Common myeloid progenitor, CD34-positive (primary cell): ENCODE data around the gene DNAH3.

ENCODE experiments used
- CTCF ChIA-PET: fragments of 350-600 bp; sonication (Branson Sonifier 250); formaldehyde crosslinking; loops from one replicate; lab custom pipeline; 2021; ENCODE audit warnings: antibody characterized with exemption; lab: Charles Lee
- POLR2A ChIA-PET: fragments of 350-600 bp; sonication (Branson Sonifier 250); formaldehyde crosslinking; loops from one replicate; lab custom pipeline; 2021; ENCODE audit warnings: antibody characterized with exemption; lab: Charles Lee
- DNase-seq, 3 donors: peaks; one replicate each; pipeline versions ENCODE4 v3.0.0 to v3.0.0-alpha.2; 2013
- H3K27ac ChIP-seq, 2 experiments: 1 replicate in 1 of 2; 2 replicates in 1 of 2; pipeline ENCODE4 v1.7.0; 2013; ENCODE audit warnings: inconsistent platforms in 2 of 2, low read length in 2 of 2, mild to moderate bottlenecking in 2 of 2, low read depth in 1 of 2, moderate library complexity in 1 of 2; ENCODE audit not compliant: severe bottlenecking in 2 of 2, insufficient read depth in 1 of 2, poor library complexity in 1 of 2
- H3K27me3 ChIP-seq, 5 experiments: replicated peaks in 2 of 5; 1 replicate in 3 of 5; 2 replicates in 2 of 5; pipeline versions ENCODE4 v1.6.1 to v1.7.0; 2013; ENCODE audit warnings: low read length in 4 of 5, mild to moderate bottlenecking in 2 of 5, moderate library complexity in 2 of 5, inconsistent platforms in 1 of 5; ENCODE audit not compliant: insufficient read depth in 5 of 5, control insufficient read depth in 4 of 5
- H3K36me3 ChIP-seq, 4 experiments: 1 replicate in 2 of 4; 2 replicates in 2 of 4; pipeline versions ENCODE4 v1.6.1 to v1.7.0; 2013; ENCODE audit warnings: low read length in 3 of 4, control low read depth in 1 of 4, mild to moderate bottlenecking in 1 of 4; ENCODE audit not compliant: control insufficient read depth in 4 of 4, insufficient read depth in 4 of 4
- H3K4me1 ChIP-seq, 4 experiments: 1 replicate in 3 of 4; 2 replicates in 1 of 4; pipeline versions ENCODE4 v1.6.1 to v1.7.1; 2013; ENCODE audit warnings: low read length in 3 of 4, mild to moderate bottlenecking in 3 of 4, control low read depth in 1 of 4, inconsistent platforms in 1 of 4, moderate library complexity in 1 of 4; ENCODE audit not compliant: control insufficient read depth in 4 of 4, insufficient read depth in 4 of 4; ENCODE audit errors: control extremely low read depth in 1 of 4
- H3K4me3 ChIP-seq, 7 experiments: 1 replicate in 4 of 7; 2 replicates in 3 of 7; pipeline versions ENCODE4 v1.5.1 to v1.7.0; 2013; ENCODE audit warnings: mild to moderate bottlenecking in 7 of 7, low read length in 6 of 7, moderate library complexity in 6 of 7, inconsistent platforms in 2 of 7, low read depth in 2 of 7, control low read depth in 1 of 7; ENCODE audit not compliant: insufficient read depth in 4 of 7, control insufficient read depth in 1 of 7; ENCODE audit errors: extremely low read depth in 1 of 7
- H3K9me3 ChIP-seq, 5 experiments: 1 replicate in 4 of 5; 2 replicates in 1 of 5; pipeline versions ENCODE4 v1.6.1 to v1.7.1; 2013; ENCODE audit warnings: low read length in 4 of 5, mild to moderate bottlenecking in 2 of 5, inconsistent platforms in 1 of 5, low read depth in 1 of 5, moderate library complexity in 1 of 5; ENCODE audit not compliant: control insufficient read depth in 4 of 5, insufficient read depth in 2 of 5; ENCODE audit errors: control extremely low read depth in 1 of 5
- WGBS: methylation state at CpG from one replicate; pipeline ENCODE4 v1.1.5; 2013; ENCODE audit not compliant: insufficient coverage; 5-methylcytosine and 5-hydroxymethylcytosine counted together

The DNAH3 gene

GRCh38 chr16:20899477-20900298, 251.0 kb downstream of the DNAH3 start:
- no peaks in the 10 kb centered on the region for H3K27me3 ChIP-seq
- DNase-seq = peak; percentile 19 to 76 (median 70)
- POLR2A ChIA-PET = interaction anchor here (0.6 to 0.9 kb wide), 5 partner anchors 10 to 184 kb away, joined by 3 to 7 read pairs (median 4); partner anchors contain the start of gene THUMPD1
- CTCF ChIA-PET = interaction anchor here (0.7 to 2.8 kb wide), 8 partner anchors 10 to 1250 kb away, joined by 3 to 13 read pairs (median 4); no protein-coding TSS in a partner anchor
- H3K9me3 ChIP-seq = no peaks in the 10 kb centered on the region
- WGBS = 1% methylated on average over 10 of the region's 23 CpGs
- H3K27ac ChIP-seq = peak overlapping the region; percentile 33 to 97
- peaks cover 4 to 24% (median 11%) of the 10 kb centered on the region in 4 experiments for H3K36me3 ChIP-seq
- peak overlapping the region; percentile 32 to 93 (median 85) for H3K4me3 ChIP-seq
- H3K4me1 ChIP-seq = peaks cover 29 to 66% (median 53%) of the 10 kb centered on the region in 4 experiments

DNA sequence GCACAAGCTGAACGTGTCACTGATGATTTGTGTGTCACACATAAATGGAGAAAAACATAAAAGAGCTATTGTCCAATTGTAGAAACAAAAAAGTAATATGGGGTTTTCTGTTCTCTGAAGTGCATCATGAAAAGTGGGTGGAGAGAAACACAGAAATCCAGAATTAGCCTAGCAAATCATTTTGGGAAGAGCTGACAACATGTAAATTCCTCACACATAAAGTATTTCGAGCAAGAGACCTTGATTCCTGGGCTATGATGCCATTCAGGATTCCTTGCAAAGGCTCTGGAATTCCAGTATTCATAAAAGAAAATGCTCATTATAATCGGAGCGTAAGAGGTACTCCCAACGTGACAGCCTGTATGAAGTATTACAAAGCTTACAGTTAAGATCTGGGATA, 251.6 kb downstream of the DNAH3 start:
- Histone ChIP-seq H3K27ac (peak overlapping the region in 1 of 2 experiments; percentile 78), H3K36me3 (peaks cover 4 to 30% (median 14%) of the 10 kb centered on the region in 4 experiments), H3K9me3 (no peaks in the 10 kb centered on the region), H3K27me3 (no peaks in the 10 kb centered on the region), H3K4me1 (peaks cover 26 to 61% (median 47%) of the 10 kb centered on the region in 4 experiments), H3K4me3 (peak overlapping the region in 5 of 7 experiments; percentile 79 to 93 (median 87))
- ChIA-PET POLR2A (interaction anchor here (0.7 kb wide), 1 partner anchor 185 kb away, joined by 3 read pairs; no protein-coding TSS in a partner anchor), CTCF (interaction anchor here (1.4 to 2.8 kb wide), 3 partner anchors 9 to 49 kb away, joined by 6 to 13 read pairs (median 6); no protein-coding TSS in a partner anchor)
- DNase-seq = no peak
- WGBS = 40% methylated on average over 4 of the region's 5 CpGs

- POLR2A ChIA-PET = no interaction called here
- CTCF ChIA-PET = interaction anchor here (1.3 to 2.8 kb wide), 3 partner anchors 10 to 48 kb away, joined by 4 to 13 read pairs (median 6); no protein-coding TSS in a partner anchor
- H3K27me3 ChIP-seq = no peaks in the 10 kb centered on the region
- WGBS = 93% methylated on average over 2 of the region's 3 CpGs
- peaks cover 15 to 49% (median 36%) of the 10 kb centered on the region in 4 experiments for H3K4me1 ChIP-seq
- no peak for DNase-seq
- peak overlapping the region in 1 of 7 experiments; percentile 88 for H3K4me3 ChIP-seq
- H3K27ac ChIP-seq = no peak overlapping the region
- H3K9me3 ChIP-seq = no peaks in the 10 kb centered on the region
- H3K36me3 ChIP-seq = peaks cover 8 to 39% (median 19%) of the 10 kb centered on the region in 4 experiments
Observed at GRCh38 chr16:20897922-20898321, 252.7 kb downstream of the DNAH3 start.

- POLR2A ChIA-PET = no interaction called here
- Histone ChIP-seq H3K36me3 (peaks cover 8 to 38% (median 21%) of the 10 kb centered on the region in 4 experiments), H3K4me1 (peaks cover 10 to 44% (median 30%) of the 10 kb centered on the region in 4 experiments)
Observed at GRCh38 chr16:20897253-20897897, 253.3 kb downstream of the DNAH3 start.

GRCh38 chr16:20894388-20894787, 256.3 kb downstream of the DNAH3 start:
- H3K4me1 ChIP-seq = peaks cover 3 to 24% (median 10%) of the 10 kb centered on the region in 4 experiments
- POLR2A ChIA-PET = interaction anchor here (0.6 kb wide), 1 partner anchor 8 kb away, joined by 3 read pairs; no protein-coding TSS in a partner anchor
- H3K4me3 ChIP-seq = no peak overlapping the region
- no peak for DNase-seq
- H3K36me3 ChIP-seq = peaks cover 8 to 56% (median 25%) of the 10 kb centered on the region in 4 experiments
- H3K27me3 ChIP-seq = no peaks in the 10 kb centered on the region
- CTCF ChIA-PET = interaction anchor here (1.0 to 1.7 kb wide), 2 partner anchors 19 to 44 kb away, joined by 3 read pairs; no protein-coding TSS in a partner anchor
- no peak overlapping the region for H3K27ac ChIP-seq
- WGBS = 100% methylated on average over 2 of the region's 2 CpGs
- no peaks in the 10 kb centered on the region for H3K9me3 ChIP-seq

More at GRCh38 chr16:20897253-20897897, 253.3 kb downstream of the DNAH3 start:
- CTCF ChIA-PET = interaction anchor here (1.3 to 2.8 kb wide), 2 partner anchors 11 to 48 kb away, joined by 4 to 13 read pairs; no protein-coding TSS in a partner anchor
- WGBS = 100% methylated on average over 3 of the region's 4 CpGs
- DNase-seq = no peak
- Histone ChIP-seq H3K27ac (no peak overlapping the region), H3K27me3 (no peaks in the 10 kb centered on the region), H3K4me3 (peak overlapping the region in 1 of 7 experiments; percentile 88), H3K9me3 (no peaks in the 10 kb centered on the region)

DNA sequence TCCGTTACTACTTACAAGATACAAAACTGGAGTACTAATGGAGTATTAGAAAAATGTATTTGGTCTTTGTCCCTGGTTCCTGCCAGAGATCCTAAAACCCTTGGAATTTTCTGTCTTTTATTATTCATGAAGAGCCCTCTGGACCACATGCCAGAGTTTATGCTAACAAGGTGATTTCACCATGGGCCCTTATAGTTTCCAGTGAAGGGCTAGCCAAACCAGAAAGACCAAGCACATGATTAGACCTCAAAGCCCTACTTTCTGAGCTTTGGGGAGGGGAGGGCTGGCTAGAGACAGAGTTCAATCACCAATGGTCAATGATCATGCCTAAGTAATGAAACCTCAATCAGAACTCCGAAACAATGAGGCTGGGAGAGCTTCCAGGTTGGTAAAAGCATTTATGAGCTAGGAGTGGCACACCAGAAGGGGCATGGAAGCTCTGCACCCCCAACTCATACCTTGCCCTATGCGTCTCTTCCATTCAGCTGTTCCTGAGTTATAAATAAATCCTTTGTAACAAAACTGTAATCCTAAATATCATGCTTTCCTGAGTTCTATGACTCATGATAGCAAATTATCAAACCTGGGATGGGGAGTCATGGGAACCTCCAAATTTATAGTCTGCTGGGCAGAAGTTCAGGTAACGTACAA, 260.9 kb downstream of the DNAH3 start:
- WGBS = 92% methylated on average over 2 of the region's 4 CpGs
- CTCF ChIA-PET = interaction anchor here (1.0 to 1.3 kb wide), 2 partner anchors 10 to 13 kb away, joined by 3 to 6 read pairs; partner anchors contain the start of gene DCUN1D3

More for the DNA sequence above, 260.9 kb downstream of the DNAH3 start:
- no peak overlapping the region for H3K4me3 ChIP-seq
- no peaks in the 10 kb centered on the region for H3K9me3 ChIP-seq
- no peak overlapping the region for H3K27ac ChIP-seq
- DNase-seq = no peak
- no peaks in the 10 kb centered on the region for H3K4me1 ChIP-seq
- no peaks in the 10 kb centered on the region for H3K27me3 ChIP-seq
- peaks cover 4 to 48% (median 16%) of the 10 kb centered on the region in 4 experiments for H3K36me3 ChIP-seq
- POLR2A ChIA-PET = interaction anchor here (1.1 kb wide), 1 partner anchor 10 kb away, joined by 4 read pairs; the partner anchor contains the start of gene DCUN1D3
